ENCODE results near the gene TAF11.

Gene TAF11

GRCh38 chr6:34858681-34859080 lies 29.2 kb downstream of the TAF11 start:
- no peak for TF ChIP-seq GATA3 (IDR thresholded peaks at IDR 0.05; ENCODE audit: low read depth, low read length)
- no peak for TF ChIP-seq GATA2 (IDR thresholded peaks at IDR 0.05; ENCODE audit: low read depth, low read length)

- TF ChIP-seq GATA3 (IDR thresholded peaks at IDR 0.05; ENCODE audit: low read depth, low read length) (no peak), GATA2 (IDR thresholded peaks at IDR 0.05; ENCODE audit: low read depth, low read length) (no peak)
These were observed 32.4 kb downstream of the TAF11 start for GRCh38 chr6:34855463-34855862.

- no peak for TF ChIP-seq GATA3 (IDR thresholded peaks at IDR 0.05; ENCODE audit: low read depth, low read length)
- no peak for TF ChIP-seq GATA2 (IDR thresholded peaks at IDR 0.05; ENCODE audit: low read depth, low read length)
These were observed 35.3 kb downstream of the TAF11 start for GRCh38 chr6:34852406-34853085.

- TF ChIP-seq GATA3 (IDR thresholded peaks at IDR 0.05; ENCODE audit: low read depth, low read length) (no peak), GATA2 (IDR thresholded peaks at IDR 0.05; ENCODE audit: low read depth, low read length) (no peak)
These were observed 36.5 kb downstream of the TAF11 start for GRCh38 chr6:34851361-34851760.

GRCh38 chr6:34839666-34840352 lies 48.0 kb downstream of the TAF11 start:
- no peak for TF ChIP-seq GATA3 (IDR thresholded peaks at IDR 0.05; ENCODE audit: low read depth, low read length)
- TF ChIP-seq GATA2 (IDR thresholded peaks at IDR 0.05; ENCODE audit: low read depth, low read length), result no peak

- TF ChIP-seq GATA2 (IDR thresholded peaks at IDR 0.05; ENCODE audit: low read depth, low read length) (no peak), GATA3 (IDR thresholded peaks at IDR 0.05; ENCODE audit: low read depth, low read length) (no peak)
These were observed 50.3 kb downstream of the TAF11 start for GRCh38 chr6:34837528-34837927.

GRCh38 chr6:34836451-34836850 lies 51.4 kb downstream of the TAF11 start:
- no peak for TF ChIP-seq GATA3 (IDR thresholded peaks at IDR 0.05; ENCODE audit: low read depth, low read length)
- TF ChIP-seq GATA2 (IDR thresholded peaks at IDR 0.05; ENCODE audit: low read depth, low read length), result no peak

- TF ChIP-seq GATA3 (IDR thresholded peaks at IDR 0.05; ENCODE audit: low read depth, low read length) (no peak), GATA2 (IDR thresholded peaks at IDR 0.05; ENCODE audit: low read depth, low read length) (no peak)
These were observed 51.8 kb downstream of the TAF11 start for GRCh38 chr6:34836008-34836407.

GRCh38 chr6:34834789-34835518 lies 52.9 kb downstream of the TAF11 start:
- TF ChIP-seq GATA2 (IDR thresholded peaks at IDR 0.05; ENCODE audit: low read depth, low read length), result no peak
- no peak for TF ChIP-seq GATA3 (IDR thresholded peaks at IDR 0.05; ENCODE audit: low read depth, low read length)

GRCh38 chr6:34832942-34833341 lies 54.9 kb downstream of the TAF11 start:
- no peak for TF ChIP-seq GATA2 (IDR thresholded peaks at IDR 0.05; ENCODE audit: low read depth, low read length)
- no peak for TF ChIP-seq GATA3 (IDR thresholded peaks at IDR 0.05; ENCODE audit: low read depth, low read length)

- TF ChIP-seq GATA3 (IDR thresholded peaks at IDR 0.05; ENCODE audit: low read depth, low read length) (no peak), GATA2 (IDR thresholded peaks at IDR 0.05; ENCODE audit: low read depth, low read length) (no peak)
These were observed 58.7 kb downstream of the TAF11 start for GRCh38 chr6:34829137-34829536.
